Activated CD8-positive, alpha-beta memory T cell treated with anti-CD3 and anti-CD28 coated beads, Interleukin-2, amount 50 U/mL, for 48 hours (primary cell): Measurements from ENCODE around the gene MMP8.

ENCODE experiments used
- DNase-seq: peaks from one replicate; pipeline ENCODE4 v3.0.0-alpha.2; 2020

MMP8 gene

GRCh38 chr11:102719620-102720277, 5.0 kb downstream of the MMP8 start:
- no peak for DNase-seq

DNA sequence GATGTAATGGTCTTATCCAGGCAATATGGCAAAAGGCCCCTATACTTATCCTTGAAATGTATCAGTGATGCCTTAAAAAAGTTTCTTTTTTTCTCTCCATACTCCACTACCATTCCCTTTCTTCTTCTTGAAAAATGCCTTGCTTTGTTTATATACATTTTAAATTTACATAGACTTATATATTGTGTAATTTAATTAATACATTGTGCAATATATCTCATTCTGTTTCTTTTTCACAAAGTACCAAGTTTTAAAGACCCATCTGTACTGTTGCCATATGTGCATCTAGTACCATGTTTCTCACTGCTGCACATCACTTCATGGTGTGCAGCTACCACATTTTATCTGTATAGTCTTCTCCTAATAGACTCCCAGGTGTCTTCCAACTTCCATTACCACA, 7.5 kb downstream of the MMP8 start:
- DNase-seq, result no peak

GRCh38 chr11:102716527-102716926, 8.2 kb downstream of the MMP8 start:
- DNase-seq, result no peak

DNA sequence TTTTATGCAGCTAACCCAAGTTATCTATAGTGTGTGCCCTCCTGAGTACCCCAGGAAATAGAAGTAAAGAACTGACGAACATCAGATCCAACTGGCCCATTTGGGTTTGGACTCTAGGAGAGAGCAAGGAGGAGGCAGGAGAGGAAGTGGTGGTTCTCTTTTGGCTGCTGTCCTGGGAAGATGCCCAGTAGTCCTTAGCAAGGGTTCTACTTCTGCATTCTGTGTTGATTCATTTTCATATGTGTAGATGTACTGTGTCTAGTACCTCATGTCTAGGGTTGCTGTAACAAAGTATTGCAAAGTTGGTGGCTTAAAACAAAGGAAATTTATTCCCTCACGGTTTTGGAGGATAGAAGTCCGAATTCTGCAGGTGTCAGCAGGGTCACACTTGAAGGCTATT, 12.6 kb downstream of the MMP8 start:
- no peak for DNase-seq

DNA sequence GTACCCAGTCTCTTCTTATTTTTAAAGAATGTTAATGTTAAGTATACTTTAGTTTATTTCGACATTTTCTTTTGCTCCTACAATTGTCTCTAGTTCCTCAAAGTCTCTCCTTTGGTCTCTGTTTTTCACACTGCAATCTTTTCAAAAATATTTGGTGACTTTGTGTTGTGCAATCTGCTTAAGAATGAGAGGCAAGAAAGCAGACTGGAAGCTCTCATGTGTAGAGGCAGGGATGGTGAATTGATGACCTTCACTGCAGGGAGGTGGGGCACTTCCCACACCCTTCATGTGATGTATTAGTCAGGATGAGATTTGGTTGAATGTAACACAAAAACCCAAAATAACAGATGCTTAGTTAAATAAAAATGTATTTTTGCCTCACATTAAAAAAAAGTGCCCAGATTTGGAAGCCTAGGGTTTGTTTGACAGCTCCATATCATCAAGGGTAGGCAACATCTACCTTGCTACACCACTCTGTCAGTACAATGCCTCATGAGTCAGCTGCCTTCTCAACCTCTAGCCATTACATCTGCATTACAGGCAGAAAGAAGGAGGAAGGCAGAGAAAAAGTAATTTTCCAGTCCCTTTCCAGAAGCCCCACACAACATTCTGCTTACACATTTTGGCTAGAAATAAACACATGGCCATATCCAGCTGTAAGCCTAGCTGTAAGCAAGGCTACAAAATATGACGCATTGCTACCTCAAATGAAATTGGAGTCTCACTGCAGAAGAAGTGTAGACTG, 15.4 kb downstream of the MMP8 start:
- no peak for DNase-seq

GRCh38 chr11:102708654-102709053, 16.1 kb downstream of the MMP8 start:
- no peak for DNase-seq

DNA sequence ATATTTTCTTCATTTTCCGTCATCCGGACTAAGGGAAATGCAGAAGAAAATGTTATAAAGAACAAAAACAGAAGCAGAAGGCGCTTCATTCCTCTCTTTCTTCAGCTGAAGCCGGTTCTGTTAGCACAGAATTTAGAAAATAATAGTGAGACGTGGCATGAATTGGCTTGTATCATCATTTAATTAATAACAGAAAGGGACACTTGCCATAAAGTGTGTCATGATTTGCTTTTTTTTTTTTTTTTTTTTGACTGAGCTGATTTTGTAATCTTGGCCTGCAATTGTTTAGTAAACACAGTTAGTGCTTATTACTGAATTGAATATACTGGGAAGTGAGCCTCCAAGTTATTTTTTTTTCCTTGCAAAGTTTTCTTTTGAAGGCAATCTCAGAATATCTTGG, 19.1 kb downstream of the MMP8 start, which contains the start of gene MMP27:
MMP27 (minus strand) TSS at position 144 of the 400 bp plus-strand sequence; CDS start at position 89, 55 bp downstream.
- DNase-seq, result no peak

DNA sequence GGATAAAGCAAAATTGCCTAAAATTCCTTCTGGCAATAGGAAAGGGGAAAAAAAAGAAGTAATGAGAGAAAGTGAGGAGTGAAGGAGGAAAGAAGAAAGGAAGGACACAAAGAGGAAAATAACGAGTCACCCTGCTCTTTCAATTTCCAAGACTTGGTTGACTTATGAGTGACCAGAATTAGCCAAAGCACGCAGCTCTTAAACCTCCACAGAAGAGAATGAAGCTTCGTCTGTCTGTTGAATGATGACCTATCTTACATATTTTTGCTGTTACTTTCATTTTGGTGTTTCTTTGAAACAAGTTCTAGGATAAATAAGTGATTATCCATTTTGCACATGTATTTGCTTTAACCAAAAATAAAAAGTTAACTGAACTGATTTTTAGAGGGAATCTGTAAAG, 19.9 kb downstream of the MMP8 start:
- DNase-seq, result no peak

- no peak for DNase-seq
Measured at GRCh38 chr11:102703826-102704493, 20.8 kb downstream of the MMP8 start.

GRCh38 chr11:102695201-102695600, 29.6 kb downstream of the MMP8 start:
- DNase-seq, result no peak

- DNase-seq, result no peak
Measured at GRCh38 chr11:102685754-102686153, 39.0 kb downstream of the MMP8 start.

- no peak for DNase-seq
Measured at GRCh38 chr11:102685338-102685737, 39.4 kb downstream of the MMP8 start.

GRCh38 chr11:102683277-102683676, 41.5 kb downstream of the MMP8 start:
- no peak for DNase-seq

DNA sequence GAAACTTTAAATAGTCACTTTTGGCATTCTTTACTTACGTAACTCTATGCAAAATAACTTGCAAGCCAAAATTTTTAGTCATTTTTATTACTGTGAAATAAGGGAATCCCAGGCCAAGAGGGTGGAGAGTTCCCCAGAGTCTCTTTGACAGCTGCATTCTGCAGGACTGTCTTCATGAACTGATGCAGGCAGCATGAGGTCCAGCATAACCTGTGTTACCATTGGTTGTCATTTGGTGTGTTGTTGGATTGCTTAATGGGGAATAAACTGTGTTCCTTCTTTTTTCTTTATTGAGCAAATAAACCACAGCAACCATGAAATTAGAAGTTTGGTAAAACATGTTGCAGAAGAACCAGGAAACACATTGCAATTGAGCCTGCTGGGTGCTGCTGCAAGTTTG, 43.8 kb downstream of the MMP8 start:
- no peak for DNase-seq

DNA sequence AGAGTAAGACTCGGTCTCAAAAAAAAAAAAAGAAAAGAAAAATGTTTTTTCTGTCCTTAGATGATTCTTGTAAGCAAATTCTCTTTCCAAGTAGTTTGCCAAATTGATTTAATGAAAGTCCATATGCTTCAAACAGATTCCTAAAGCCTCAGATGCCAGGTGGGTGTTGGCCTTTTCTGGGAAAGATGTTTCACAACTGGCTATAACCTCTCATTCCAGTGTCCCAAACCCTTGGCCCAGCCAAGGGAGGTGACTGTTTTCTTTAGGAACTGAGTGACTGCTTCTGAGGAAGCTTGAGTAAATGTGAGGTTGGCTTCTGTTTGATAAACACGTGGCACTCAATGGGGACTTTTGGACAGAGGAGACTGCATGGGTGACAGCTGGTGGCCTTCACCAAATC, 46.7 kb downstream of the MMP8 start:
- no peak for DNase-seq

DNA sequence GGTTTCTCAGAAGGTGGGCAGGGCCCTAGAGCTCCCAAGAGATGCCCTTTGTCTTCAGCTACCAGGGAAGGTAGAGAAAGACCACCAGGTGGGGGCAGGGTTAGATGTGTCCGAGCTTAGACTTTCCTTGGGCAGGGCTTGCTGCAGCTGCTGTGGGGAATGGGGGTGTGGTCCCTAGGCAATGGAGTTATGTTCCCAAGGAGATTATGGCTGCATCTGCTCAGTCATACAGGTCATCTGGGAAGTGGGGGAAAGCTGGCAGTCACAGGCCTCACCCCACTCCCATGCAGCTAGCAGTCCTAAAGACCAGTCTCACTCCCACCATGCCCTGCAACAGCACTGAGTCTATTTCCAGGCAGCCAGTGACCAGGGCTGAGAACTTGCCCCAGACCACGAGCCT, 48.7 kb downstream of the MMP8 start:
- no peak for DNase-seq

GRCh38 chr11:102669664-102670063, 55.1 kb downstream of the MMP8 start:
- DNase-seq, result no peak

GRCh38 chr11:102666331-102666957, 58.3 kb downstream of the MMP8 start:
- DNase-seq, result no peak

DNA sequence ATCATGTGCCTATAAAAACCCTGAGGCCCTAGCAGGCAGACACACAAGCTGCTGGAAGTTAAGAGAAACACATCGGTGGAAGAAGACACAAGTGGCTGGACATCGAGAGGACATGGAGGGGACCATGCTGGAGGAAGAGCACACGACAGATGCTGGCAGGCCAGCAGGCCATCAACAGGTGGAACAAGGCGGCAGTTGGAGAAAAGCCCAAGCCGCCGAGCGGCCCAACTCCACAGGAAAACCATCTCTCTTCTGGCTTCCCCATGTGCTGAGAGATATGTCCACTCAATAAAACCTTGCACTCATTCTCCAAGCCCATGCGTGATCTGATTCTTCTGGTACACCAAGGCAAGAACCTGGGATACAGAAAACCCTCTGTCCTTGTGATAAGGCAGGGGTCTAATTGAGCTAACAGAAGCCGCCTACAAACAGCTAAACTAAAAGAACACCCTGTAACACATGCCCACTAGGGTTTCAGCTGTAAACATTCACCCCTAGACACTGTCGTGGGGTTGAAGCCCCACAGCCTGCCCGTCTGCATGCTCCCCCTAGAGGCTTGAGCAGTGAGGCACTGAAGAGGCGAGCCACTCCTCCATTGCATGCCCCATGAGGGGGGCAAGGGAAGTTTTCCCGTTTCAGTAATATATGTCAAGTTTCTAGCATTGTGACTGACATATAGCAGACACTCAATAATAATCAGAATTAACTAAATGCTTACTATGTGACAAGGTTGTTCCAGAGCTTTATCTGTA, 60.6 kb downstream of the MMP8 start:
- DNase-seq, result no peak

GRCh38 chr11:102662607-102663006, 62.1 kb downstream of the MMP8 start:
- DNase-seq, result no peak
